HG03097 (cell line): ENCODE results near the gene DNAJC4.

Source experiments
- ATAC-seq: cut with Tn5 transposase; IDR thresholded peaks from one replicate; pipeline ENCODE4 v1.9.1; 2021; ENCODE audit not compliant: unreplicated experiment, low FRiP score

DNAJC4 gene

DNA sequence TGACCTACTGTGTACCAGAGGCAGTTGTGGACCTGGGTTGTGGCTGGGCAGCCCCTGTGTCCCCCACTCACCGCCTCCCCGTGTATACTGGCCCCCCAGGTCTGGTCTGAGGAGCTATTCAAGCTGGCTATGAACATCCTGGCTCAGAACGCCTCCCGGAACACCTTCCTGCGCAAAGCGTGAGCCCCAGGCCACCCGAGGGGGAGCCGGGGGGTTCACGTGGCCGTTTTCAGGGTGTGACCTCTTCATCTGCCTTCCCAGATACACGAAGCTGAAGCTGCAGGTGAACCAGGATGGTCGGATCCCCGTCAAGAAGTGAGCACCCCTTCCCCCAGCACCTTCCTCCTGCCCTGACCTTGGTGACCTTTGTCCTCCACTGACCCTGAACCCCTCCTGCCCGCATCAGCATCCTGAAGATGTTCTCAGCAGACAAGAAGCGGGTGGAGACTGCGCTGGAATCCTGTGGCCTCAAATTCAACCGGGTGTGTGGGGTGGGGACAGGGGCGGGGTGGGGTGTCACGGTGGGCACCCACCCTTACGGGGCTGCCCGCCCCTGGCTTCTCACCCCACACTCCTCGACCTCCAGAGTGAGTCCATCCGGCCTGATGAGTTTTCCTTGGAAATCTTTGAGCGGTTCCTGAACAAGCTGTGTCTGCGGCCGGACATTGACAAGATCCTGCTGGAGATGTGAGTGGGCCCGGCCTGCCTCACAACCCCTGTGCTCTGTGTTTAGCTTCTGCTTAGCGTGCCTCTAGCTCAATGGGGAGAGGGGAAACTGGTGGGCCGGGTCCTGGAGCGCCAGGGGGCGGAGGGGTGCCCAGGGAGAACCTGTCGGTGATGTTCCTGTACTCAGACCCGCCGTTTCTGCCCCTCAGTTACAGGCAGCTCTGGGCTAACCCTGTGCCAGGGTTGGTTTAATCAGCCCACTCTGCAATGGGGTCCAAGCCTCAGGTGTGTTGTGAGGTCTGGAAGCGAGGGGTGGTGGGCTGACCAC, 25.1 kb downstream of the DNAJC4 start:
- ATAC-seq: no peak

DNA sequence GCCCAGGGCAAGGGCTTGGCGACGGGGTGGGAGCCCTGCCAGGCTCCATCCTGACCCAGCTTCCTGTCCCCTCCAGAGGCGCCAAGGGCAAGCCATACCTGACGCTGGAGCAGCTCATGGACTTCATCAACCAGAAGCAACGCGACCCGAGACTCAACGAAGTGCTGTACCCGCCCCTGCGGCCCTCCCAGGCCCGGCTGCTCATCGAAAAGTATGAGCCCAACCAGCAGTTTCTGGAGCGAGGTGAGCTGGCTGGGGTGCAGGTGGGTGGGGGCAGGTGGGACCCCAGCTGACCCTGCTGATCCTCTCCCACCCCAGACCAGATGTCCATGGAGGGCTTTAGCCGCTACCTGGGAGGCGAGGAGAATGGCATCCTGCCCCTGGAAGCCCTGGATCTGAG, 26.0 kb downstream of the DNAJC4 start:
- no peak for ATAC-seq

DNA sequence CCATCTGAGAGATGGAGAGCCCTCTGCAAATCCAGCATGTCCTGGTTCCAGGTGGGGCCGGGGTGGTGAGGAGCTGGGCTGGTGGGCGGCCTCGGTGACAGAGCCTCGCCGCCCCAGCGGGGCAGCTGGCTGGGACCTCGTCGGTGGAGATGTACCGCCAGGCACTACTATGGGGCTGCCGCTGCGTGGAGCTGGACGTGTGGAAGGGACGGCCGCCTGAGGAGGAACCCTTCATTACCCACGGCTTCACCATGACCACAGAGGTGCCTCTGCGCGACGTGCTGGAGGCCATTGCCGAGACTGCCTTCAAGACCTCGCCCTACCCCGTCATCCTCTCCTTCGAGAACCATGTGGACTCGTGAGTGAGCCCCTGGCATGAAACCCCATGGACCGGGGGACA, 28.0 kb downstream of the DNAJC4 start:
- no peak for ATAC-seq

DNA sequence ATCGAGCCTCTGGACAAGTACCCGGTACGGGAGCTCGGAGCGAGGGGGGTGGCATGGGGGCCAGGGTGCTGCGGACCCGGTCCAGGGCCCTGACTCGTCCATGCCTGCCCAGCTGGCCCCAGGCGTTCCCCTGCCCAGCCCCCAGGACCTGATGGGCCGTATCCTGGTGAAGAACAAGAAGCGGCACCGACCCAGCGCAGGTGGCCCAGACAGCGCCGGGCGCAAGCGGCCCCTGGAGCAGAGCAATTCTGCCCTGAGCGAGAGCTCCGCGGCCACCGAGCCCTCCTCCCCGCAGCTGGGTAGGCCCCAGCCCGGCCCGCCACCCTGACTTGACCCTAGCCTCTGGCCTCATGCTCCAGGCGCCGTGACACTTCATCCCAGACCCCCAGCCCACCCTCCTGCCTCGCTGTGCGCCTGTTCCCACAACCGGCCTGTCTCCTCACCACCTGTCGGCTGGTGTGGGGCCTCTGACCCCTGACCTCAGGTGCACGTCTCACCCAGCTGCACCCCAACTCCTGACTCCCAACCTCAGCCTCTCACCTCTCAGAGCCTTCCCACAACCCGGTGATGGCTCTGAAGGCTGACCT, 28.7 kb downstream of the DNAJC4 start:
- no peak for ATAC-seq

DNA sequence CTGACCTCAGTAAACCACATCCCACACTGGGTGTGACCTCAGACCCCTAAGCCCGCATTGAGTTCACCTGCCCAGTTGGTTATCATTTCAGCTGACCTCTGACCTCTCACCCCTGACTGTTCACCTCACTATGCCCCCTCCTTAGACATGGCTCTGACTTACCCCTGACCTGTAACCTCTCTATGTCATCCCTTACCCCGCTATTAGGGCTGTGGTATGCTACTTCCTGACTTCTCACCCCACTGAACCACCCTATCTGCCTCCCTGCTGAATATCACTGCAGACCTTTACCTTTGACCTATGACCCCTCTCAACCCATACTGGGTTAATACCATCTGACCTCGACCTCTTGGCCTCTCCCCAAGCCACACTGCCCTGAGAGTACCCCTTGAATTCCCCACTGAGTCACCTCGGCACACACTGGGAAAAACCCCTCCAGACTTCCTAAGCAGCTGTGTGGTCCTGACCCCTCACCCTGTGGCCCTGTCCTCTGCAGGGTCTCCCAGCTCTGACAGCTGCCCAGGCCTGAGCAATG, 29.3 kb downstream of the DNAJC4 start:
- no peak for ATAC-seq

DNA sequence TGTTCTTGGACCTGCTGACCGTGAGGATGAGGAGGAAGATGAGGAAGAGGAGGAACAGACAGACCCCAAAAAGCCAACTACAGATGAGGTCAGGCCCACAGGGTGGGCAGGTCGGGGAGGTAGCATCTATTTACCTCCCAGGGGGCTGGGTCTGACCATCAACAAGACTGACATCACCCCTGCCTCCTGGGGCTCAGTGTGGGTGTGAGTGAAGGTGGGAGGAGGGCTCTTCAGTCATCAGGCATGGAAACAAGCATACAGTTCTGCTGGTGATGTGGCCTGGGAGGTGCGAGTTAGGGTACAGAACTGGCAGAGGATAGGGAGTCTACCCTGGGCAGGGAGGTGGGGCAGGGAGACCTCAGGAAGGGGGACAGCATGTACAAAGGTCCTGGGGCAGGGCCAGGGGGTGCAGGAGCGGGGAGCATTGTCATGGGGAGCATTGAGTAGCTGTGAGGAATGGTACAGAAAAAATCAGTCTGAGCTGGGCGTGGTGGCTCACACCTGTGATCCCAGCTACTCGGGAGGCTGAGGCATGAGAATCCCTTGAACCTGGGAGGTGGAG, 29.9 kb downstream of the DNAJC4 start:
- no peak for ATAC-seq

DNA sequence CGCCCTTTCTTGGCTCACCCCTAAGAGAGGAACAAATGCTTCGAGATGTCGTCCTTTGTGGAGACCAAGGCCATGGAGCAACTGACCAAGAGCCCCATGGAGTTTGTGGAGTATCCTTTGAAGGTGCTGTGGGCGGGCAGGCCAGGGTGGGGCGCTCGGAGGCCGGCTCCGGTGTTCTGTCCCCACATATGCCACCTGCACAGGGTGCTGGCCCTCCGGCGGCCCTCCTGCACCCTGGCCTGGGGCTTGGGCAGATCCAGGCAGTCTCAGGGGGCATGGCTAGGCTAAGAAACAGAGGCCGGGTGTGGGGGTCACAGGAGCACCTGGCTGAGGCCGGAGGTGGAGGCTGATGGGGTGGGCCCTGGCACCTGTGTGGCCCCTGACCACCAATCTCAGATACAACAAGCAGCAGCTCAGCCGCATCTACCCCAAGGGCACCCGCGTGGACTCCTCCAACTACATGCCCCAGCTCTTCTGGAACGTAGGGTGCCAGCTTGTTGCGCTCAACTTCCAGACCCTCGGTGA, 31.3 kb downstream of the DNAJC4 start:
- ATAC-seq: no peak

DNA sequence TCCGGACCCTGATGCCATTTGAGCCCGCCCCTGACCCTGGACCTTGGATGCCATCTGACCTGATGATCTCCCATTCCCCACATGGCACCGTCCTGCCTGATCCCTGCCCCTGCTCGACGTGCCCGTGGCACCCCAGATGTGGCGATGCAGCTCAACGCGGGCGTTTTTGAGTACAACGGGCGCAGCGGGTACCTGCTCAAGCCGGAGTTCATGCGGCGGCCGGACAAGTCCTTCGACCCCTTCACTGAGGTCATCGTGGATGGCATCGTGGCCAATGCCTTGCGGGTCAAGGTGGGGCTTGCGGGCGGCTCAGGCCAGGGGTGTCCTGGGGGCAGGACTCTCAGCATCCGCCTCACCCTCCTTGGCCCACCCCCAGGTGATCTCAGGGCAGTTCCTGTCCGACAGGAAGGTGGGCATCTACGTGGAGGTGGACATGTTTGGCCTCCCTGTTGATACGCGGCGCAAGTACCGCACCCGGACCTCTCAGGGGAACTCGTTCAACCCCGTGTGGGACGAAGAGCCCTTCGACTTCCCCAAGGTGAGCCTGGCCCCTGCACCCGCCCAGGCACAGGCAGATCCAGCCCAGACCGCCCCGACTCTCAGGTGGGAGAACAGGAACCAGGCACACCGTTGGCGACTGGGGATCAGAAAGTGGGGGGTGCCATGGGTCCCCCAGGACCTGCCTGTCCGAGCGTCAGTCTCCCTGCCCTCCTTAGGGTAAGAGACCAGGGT, 32.1 kb downstream of the DNAJC4 start:
- ATAC-seq: no peak

DNA sequence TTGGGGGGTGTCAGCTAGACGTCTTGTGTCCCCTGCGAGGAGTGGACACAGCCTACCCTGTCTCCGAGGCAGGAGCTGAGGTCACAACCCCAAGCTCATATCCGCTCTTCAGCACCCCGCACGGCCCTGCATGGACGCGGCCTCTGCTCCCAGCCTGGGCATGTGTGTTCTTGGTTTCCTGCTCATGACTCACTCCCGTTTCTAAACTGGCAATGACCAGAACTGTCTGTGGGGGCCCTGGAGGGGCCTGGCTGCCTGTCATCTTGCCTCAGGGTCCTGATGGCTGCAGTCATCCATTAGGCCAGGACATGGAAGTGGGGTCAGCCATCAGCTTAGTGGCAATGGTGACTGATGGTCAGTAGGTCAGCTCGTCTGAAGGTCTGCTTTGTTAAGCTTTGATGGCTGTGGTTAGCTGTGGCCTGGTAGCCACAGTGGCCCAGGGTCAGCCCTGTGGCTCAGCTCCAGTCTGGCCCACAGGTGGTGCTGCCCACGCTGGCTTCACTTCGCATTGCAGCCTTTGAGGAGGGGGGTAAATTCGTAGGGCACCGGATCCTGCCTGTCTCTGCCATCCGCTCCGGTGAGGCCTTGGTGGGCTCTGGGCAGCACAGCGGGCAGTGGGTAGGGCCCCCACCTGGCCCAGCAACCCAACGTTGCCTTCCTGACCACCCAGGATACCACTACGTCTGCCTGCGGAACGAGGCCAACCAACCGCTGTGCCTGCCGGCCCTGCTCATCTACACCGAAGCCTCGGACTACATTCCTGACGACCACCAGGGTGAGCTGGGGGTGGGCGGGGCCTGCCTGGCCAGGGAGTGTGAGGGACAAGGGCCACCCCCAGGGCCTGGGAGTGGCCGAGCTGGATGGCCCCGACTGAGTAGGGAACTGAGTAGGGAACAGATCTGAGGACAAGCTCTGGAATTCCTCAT, 32.9 kb downstream of the DNAJC4 start:
- no peak for ATAC-seq

DNA sequence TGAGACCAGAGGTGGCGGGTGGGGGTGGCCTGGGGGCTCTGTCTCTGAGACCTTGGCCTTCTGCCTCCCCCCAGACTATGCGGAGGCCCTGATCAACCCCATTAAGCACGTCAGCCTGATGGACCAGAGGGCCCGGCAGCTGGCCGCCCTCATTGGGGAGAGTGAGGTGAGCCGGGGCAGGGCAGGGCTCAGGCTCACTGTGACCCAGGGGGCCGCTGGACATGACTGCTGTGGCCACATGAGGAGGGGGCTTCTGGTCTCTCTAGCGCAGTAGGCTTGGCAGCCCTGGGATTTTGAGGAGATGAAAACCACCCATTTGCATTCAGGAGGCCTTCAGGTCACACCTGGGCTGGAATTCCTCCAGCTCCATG, 33.6 kb downstream of the DNAJC4 start:
- ATAC-seq: no peak

DNA sequence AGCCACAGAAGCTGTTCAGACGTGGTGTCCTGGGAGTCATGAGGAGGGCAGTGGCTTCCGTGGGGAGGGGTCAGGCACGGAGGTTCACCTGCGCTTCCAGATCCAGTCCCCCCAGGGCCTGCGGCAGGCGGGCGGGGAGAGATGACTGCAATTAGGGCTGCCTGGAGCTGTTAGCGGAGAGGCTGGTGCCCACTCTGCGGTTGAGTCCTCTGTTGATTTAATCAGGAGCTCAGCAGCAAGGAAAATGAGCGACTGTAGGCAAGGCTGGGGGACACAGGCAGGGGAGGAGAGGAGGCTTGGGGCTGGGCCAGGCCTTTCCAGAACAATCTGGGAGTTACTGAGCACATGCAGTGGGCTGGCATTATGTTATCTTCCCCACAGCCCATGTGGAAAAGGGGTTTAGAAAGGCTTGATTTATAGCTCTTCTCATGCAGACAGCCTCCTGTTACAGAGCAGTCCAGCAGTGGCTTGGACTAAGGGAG, 34.1 kb downstream of the DNAJC4 start:
- no peak for ATAC-seq

DNA sequence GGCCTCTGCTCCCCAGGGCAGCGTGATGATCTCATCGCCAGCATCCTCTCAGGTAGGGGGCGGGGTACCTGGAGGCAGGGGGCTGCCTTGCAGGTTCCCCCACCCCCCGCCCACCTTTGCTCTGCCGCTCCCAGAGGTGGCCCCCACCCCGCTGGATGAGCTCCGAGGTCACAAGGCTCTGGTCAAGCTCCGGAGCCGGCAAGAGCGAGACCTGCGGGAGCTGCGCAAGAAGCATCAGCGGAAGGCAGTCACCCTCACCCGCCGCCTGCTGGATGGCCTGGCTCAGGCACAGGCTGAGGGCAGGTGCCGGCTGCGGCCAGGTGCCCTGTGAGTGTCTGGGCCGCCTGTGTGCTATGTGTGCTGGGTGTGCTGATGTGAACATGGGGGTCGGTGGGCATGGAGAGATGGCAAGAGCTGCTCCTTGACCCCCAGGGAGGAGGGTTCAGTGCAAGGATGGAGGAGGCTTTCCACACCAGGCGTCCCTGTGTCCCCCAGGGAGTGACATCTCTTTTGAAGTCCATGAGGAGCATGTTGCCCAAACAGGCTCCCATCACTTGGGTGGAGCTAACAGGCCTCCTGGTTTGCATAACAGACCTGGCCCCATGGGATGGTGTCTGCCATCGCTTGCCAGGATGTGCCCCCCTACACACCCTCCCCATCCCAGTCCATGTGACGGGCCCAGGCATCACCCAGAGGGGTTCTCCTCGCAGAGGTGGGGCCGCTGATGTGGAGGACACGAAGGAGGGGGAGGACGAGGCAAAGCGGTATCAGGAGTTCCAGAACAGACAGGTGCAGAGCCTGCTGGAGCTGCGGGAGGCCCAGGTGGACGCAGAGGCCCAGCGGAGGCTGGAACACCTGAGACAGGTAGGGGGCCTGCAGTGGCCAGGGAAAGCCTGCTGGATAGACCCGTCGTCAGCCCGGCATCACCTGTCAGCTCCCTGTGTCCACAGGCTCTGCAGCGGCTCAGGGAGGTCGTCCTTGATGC, 35.1 kb downstream of the DNAJC4 start:
- no peak for ATAC-seq

DNA sequence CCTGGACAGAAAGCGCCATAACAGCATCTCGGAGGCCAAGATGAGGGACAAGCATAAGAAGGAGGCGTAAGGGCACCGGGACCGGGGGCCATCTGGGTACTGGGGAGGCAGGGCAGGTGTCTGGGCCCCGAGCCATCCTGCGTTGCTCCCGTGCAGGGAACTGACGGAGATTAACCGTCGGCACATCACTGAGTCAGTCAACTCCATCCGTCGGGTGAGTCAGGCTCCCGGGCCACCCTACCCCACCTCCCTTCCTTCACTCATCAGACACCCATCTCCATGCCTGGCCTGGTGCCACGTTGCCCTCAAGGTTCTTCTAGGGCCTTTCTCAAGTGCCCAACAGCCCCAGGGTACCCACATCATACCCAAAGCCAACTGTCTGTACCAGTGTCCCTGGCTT, 36.0 kb downstream of the DNAJC4 start:
- ATAC-seq: no peak

DNA sequence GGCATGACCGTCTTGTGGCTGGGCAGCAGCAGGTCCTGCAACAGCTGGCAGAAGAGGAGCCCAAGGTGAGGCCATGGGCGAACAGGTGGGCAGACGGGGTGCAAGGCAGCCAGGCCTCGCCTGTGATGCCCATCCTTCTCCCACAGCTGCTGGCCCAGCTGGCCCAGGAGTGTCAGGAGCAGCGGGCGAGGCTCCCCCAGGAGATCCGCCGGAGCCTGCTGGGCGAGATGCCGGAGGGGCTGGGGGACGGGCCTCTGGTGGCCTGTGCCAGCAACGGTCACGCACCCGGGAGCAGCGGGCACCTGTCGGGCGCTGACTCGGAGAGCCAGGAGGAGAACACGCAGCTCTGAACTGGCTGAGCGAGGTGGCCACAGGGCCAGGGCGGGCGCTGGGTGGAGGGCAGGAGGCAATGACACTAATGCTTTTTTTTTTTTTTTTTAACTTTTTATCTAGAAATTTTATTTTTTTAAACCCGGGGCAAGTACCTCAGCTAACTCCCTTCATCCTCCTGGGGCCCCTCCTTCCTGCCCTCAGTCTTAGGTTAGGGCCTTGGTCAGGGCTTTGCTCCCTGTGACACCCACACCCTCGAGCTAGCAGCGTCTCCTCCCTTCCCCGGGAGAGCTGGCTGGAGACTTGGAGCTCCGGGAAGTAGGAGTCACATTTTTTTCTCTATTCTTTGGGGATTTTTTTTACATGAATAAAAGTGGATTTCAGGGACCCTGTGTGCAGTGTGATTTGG, 37.0 kb downstream of the DNAJC4 start:
- ATAC-seq: no peak

DNA sequence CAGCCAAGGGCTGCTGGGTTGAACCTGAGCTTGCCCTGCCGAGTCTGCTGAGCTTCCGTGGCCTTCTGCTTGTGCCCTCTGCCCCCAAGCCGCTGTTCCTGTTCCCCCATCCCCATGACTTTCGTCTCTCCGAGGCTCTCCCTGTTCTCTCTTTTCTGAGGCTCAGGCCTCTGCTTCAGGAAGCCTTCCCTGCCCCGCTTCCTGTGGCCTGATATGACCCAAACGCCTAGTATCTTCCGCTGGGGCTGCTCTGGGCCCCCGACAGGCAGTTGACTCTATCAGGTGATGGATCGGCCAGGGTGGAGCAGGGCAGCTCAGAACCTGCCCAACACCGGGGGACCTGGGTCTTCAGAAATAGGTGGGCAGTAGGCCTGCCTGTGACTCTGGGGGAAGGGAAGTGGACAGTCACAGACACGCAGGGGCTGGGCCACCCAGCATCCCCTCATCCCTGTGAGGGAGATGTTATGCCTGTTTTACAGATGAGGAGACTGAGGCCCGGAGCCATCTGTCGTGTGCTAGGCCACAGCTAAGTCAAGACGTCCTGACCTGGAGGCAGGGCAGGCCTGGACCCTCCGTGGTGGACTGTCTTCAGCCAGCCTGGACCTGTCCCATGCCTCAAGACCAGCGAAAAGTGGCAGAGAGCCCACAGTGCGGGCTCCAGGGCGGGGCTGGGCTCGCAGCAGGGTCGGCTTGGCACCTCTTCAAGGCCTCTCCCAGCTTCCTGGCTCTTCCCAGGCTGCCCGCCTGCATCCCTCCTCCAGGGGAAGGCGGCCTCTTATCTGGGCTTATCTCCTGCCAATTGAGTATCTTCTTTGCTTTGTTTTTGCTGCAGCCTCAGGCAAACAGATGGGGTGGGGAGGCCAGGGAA, 37.9 kb downstream of the DNAJC4 start:
- no peak for ATAC-seq

DNA sequence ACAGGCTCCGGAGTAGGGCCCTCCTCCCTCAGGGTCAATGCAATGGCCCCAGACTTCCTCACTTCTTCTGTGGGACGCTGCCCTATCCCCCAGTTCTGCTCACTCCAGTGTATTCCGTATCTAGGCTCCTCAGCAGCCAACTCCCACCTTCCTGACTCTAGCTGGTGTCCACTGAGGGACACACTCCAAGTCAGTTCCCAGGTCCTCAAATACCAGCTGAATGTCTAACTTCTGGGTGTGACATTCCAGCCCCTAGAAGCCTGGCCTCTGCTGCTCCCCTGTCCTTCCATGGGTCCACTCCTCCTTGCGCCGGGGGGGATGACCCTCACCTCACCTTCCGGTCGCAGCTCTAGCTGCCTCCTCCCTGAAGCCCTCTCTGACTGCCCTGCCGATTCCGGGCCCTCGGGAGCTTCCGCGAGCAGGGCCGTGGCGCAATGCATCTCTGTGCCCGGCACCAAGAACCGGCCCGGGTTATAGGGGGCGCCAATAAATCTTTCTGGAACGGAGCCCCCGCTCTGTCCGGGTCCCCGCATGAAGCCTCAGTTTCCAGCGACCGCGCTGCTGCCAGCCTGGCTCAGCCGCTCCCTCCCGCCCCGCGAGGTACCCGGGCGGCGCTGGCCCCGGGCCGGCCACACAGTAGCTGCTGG, 38.7 kb downstream of the DNAJC4 start:
- peak; percentile 15 for ATAC-seq
